GM21447 (cell line): ENCODE measurements around the gene ERG.

Experiments used
- ATAC-seq: cut with Tn5 transposase; IDR thresholded peaks from one replicate; pipeline ENCODE4 v1.9.1; 2021; ENCODE audit not compliant: unreplicated experiment

The ERG gene

DNA sequence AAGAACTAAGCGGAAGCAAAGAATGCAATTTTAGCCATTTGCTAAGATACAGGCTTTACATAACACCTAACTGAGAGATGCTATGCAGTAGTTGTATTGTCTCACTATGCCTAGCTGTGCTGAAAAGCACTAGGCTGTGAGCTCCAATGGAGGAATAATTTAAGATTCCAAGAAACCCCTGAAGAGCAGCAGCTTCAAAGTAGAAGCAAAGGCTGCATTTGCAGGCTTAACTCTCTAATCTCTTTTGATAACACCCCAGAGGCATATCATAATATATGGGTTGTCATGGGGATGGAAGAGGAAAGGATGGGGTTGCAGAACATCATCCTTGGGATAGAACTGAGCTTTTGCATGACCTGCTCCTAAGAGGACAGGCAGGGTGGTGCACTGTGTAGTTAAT is 102.0 kb downstream of the ERG start:
- ATAC-seq: no peak

DNA sequence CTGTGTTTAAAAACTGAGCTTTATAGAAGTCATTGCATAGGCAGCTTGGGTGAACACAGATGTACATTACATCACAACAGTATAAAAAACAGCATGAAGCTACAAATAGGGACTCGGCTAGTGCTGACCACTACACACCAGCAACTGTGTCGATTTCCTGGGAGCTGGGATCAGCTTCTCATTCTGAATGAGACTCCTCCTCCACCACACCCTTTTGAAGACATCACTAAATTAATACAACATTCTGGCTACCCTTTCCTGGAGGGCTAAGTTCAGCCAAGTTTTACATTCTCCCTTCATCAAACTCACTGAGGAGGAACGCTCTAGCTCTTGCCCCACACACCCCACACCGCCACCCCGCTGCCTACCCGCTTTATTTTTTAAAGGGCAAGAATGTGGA is 102.7 kb downstream of the ERG start:
- no peak for ATAC-seq

DNA sequence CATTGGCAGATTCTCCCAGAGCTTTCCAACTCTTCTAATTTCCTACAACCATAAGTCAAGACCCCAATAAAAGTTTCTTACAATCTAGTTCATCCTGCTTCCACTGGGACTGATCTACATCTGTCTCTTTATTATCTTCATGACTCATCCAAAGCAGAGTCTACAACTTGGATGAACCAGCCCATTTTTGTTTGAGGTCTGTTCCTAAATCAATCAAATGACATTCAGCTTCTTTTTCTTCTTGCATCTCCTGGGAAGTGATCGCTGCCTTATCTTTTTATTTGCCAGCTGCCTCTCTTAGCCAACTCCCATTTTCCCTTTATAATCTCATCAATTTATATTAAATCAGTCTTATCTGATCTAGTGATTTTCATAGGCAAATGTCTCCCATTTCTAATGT is 105.6 kb downstream of the ERG start:
- ATAC-seq: no peak

DNA sequence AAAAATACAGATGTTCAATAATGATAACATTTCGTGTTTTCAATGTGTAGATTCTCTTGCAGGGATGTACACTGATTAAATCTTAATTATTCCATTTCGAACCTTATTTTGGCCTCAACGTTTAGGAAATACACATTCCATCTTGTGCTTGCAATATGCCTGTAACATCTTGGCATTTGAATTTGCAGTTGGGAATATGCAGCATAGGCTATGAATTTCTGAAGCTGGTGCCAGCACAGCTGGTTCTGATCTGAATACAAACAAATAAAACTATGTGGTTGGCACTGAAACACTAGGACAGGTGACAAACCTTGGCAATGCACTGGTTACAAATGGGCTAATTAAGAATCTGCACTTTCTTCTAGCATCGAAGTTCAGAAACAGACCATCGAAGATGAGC is 108.4 kb downstream of the ERG start:
- ATAC-seq: no peak

DNA sequence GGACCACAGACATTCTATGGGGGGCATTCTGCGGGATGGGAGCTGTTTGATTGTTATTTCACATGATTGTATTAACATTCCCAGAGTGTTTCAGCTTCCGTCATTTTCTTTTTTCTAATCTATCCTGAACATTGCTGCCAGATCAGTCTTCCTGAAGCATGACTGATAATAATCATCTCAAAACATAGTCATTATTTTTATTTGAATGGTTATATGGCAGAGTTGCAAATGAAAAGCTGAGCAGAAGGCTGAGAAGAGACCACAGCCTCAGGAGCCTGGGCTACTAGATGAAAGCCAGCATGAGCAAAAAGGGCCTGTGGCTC is 109.0 kb downstream of the ERG start:
- no peak for ATAC-seq

DNA sequence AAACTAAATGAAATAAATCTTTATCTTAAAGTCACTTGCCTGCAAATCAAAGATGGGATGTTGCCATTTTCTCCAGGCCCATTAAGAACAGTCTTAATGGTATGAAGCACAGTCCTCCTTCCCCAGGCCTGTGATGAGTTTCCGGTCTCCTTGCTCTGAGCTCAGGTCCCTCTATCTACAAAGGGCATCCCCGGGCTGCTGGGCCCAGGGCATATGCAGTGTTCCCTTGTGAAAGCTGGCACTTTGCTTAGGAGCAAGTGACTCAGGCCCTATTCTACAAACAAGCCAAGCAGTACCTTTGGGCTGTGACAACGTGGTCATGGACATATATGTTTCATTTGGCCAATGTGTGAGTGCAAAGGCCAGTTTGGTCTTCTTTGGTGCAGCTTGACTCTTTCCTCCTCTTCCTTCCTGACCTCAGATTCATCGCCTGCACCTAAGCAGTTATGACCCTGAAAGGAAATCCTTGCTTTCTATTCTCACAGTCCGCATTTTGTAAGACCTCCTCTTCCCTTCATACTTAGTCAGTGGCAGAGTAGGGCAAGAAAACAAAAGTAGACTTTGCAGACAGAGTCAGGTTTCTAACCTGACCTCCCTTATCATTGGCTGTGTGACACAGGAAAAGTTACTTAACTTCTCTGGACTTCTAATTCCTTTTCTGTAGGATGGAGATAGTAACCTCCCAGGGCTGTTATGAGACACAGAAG is 109.5 kb downstream of the ERG start:
- no peak for ATAC-seq

DNA sequence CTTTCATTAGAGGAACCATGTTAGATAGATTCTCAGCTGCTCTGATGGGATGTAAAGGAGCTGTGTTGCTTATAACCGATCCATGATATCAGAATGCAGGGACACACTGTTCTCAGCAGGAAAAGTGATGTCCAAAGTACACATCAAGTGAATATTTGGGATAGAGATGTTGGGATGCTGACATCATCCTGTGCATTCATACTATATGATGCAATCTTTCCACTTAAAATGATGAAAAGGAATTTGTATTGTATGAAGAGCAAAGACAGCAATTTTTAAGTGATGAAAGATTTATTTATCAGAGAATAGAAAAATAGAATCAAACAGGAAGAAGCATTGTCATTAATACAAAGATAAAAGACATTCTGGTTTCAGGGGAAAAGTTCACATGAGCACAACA is 110.1 kb downstream of the ERG start:
- ATAC-seq: no peak

DNA sequence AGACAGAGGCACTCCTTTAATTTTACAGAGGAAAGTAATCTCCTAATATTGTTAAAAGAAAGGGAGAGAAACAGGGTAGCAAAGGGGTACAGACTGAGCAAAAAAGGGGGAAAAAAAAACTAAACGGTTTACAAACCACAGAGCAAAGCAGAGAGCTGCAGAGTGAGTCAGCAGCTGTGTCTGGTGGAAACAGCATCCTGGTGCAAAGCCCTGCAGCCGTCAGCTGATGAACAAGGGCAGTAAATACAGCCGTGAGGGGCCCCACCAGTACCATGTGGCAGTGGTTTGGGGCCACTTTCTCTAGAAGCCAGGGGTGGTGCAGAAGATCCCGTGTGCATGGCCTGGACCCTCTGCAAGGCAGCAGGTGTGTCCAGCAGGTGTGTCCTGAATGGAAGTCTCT is 111.3 kb downstream of the ERG start:
- no peak for ATAC-seq

DNA sequence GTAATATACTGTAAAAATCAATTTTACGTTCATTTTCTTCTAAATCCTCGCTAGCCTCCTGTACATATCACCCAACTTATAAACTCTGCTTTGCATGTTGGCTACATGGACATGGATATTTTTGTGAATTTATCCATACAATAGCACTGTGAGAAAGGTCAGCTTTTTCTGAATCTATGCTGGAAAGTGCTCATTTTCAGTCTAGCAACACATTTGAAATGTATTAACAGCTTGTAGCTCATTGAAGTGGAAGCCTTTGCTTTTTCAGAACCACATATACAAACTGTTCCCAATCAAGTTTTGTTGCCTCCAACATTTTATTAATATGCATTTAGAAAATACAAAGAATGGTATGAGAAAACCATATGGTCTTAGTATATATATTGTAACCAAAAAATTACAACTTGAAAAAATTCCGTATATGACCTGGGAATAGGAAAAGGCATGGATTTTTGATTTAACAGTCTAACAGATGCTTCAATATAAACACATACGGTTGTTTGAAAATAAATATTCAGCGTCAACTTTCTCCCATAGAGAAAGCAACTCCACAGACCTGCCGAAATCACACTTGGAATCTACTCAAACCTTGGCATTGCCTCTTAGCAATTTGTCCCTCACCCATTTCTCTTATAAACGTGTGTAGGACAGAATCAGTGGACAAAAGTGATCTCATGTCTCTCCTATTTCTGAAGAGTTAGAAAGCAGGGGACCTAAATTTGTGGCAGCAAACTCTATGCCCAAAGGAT is 112.7 kb downstream of the ERG start:
- no peak for ATAC-seq

DNA sequence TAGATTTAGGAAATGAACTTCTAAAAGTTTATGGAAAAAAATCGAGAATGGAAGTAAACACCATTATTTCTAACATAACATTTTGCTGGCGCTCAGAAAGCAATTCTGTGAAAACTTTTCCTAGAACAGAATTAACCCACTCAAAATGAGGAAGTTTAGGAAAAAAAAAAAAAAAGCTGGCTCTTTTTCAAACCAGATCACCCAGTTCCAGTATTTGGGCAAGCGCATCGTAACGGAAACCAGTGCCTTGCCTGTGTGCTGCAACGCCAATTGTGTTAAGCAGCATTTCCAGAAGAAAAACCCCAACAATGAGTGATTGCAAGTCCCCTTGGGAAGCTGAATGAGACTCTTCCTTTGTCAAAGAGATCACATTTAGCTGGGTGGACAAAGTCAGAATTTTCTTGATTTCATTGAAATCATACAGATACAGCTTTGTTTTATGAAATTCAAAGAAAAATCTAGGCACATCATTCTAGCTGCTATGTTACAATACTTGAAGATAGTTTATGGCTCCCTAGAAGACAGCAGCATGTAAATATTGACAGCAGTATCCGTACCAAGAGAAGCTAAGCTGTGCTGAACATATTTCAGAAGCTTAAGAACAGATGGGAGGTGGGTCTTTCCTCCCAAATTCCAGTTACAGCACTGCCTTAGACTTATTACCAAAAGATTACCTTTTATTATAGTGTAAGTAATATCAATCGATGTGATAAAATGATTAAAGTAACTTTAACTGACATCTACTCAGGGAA is 113.4 kb downstream of the ERG start:
- no peak for ATAC-seq

DNA sequence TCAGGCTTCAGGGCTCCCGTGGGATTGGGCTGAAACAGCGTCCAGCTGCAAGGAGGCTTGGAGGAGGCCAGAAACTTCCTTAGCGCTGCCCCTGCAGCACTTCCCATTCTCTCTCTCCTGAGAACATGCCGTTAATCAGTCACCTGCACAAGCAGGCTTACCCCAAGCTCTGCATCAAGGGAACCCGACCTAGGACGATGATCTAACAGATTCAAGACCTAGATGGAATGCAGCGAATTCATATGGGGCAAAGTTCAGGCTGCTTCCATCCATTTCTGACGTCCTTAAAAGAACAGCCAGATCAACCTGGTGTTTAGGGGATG is 114.1 kb downstream of the ERG start:
- ATAC-seq: no peak

DNA sequence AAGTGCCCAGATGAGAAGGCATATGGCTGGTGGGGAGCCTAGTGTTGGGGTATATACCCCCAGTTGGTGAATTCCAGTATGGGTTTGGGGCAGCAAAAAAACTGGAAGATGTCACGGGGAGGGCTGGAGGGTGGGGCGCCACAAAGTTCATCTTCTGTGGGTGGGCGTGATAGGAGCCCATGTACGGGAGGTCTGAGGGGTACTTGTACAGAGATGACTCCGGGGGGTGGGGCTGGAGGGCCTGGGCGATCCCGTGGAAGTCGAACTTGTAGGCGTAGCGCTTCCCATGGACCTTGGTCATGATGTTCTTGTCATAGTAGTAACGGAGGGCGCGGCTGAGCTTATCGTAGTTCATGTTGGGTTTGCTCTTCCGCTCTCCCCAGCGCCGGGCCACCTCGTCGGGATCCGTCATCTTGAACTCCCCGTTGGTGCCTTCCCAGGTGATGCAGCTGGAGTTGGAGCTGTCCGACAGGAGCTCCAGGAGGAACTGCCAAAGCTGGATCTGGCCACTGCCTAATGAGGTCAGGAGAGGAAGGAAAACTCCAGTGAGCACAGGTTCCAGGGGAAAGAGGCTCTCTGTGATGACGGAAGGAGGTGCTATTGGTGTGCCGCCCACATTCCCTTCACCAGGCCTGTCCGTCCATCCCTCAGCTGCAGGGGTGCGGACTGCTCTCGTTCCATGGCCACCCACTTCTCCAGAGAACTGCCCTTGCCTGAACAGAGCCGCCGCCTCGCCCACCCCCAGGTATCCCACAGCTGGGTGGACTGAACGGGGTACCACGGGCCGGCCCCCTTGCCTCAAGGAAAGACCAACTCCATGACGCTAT is 114.7 kb downstream of the ERG start:
- ATAC-seq: no peak

DNA sequence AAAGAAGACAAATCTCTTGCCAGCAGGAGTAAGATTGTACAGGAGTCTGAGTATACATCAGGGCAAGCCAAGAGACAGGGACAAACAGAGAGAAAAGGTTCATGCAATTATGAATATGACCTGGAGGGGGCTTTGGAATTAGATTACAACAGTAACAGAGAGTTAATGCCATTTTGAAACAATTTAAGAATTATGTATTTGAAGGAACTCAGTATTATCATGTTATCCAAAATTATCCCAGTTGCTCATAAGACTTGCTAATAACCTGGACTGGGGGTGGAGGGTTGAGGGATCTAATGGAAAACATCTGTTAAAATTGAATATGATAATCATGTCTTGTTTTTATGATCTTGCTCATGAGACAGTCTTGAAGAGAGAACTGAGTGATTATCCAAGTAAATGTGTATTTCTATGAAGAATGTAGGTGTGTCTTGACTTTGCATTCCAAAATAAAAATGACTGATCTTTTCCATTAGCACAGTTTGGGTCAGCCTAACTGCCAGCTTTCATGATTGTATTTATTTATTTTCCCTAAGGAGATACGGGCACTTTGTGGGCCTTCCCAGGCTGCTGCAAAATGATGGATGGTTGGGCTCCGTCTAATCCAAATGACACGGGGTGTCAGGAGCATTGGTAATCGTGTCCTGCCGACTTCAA is 117.7 kb downstream of the ERG start:
- no peak for ATAC-seq

DNA sequence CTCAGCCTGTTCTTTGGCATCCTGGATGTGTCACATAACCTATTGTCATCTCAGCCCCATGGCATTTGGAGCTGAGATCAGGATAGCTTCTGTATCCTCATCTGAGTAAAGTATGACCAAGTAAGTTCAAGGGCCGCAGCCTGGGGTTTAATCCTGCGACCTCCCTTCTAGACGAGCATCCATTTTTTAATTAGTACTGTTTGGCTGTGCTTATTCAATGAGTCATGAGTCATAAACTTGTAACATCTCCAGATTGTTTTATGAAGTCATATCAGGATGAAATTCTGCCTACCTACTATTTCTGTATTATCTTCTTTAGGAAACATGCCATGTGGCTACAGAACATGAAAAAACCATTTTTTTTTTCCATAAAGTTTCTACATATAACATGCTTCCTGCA is 119.1 kb downstream of the ERG start:
- ATAC-seq: no peak

DNA sequence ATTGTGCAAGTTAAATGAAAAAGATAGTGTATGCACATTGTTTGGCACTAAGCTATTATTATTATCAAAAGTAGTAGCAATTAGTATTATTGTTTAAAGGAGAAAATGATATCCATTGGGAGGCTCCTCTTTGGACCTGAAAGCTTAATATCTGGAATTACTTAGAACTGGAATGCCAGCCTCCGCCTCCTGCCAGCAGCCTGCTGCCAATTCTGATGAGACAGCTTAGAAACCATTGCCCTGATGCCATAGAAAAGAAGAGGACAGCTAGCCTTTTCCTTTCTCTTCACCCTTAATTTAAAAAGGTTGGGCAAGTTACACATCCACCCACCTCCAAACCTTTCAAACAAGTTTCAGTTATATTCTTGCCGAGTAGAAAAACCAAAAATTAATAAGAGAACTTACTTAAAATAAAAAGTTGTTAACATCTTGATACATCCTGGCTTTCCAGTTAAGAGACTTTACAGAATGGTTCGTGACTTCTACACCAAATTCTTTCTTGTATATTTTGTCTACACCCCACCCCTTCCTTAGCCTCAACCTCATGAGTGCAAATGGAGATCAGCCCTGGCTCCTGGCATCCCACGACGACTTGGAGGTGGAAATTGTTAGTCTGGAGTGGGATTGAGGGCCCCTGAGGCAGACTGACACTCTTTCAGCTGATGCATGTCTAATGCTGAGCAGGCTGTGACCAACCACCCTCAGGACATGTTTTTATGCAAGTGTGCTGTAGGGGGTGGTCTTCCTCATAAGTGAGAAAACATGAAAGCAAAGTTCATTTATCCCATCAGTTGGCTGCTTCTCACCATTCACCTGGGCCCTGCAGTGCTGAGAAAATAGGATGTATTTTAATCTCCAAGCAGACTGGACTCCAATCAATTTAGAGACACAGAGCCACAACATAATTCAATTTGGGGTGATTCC is 120.8 kb downstream of the ERG start:
- no peak for ATAC-seq

DNA sequence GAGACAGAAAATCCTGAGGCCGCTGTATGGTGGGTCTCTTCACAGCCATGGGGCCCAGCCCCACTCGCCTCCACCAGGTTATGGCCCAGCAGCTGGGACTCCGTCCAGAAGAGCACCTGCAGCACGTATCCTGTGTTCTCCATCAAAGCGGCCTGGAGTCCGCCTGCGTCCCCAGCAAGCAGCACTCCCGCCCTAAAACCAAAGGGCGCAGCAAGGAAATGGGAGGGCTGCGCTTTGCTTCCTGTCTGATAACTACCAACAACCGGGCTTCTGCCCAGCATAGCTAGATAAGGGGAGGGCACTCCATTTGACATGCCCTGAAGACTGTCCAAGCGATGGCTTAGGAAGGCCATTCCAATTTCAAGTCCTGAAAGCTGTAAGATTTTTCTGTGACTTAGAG is 121.6 kb downstream of the ERG start:
- ATAC-seq: no peak

DNA sequence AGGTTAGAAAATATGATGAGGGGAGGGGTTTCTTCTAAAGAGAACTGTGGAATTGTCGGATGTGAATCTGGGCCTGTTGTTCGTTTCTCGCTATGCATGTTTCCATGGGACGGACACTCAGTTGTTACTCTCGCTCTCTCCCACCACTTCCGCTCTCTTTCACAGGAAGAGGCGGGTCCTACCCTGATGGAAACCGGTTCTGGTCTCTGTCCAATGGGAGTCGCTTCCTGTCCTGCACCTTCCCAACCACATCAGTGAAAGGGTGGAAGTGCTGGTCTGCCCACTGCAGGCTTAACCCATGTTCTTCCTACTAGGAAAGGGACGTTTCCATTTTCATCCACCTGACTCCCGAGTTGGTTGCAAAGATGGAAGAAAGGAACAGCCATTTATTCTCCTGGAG is 122.0 kb downstream of the ERG start:
- ATAC-seq: no peak

DNA sequence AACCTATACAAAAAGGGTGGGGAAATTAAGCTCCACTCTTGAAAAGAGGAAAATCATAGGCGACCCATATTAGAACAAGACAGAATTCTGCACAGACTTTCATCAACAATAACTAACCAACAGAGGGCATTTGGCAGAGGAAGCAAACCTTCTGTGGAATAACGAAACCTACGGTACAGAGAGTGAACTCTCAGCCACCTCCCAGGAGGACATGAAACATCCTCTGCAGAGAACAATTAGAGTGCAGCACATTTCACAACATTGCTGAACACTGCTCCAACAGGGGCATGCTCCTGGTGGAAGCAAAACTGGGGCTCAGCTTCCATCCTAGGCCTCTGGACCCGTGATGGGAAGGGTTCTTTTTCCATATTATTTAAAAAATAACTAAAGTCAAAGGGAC is 130.6 kb downstream of the ERG start:
- ATAC-seq: no peak

DNA sequence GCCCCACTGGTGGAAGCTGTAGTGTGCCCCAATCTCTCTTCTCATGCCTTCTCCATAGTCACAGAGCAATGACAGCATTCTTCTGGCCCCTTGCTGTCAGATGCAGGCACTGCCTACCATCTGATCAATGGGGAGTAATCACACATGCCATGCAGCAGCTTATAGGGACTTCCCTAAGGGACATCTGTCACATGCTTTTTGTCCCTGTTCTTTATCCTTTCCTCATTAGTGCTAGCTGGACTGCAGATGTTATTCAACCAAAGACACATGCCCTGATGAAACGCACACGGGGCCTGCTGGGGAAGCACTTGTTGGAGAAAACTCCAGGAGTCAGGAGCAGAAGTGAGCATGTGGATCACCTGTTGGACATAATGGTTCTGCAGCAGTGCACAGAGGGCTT is 132.8 kb downstream of the ERG start:
- no peak for ATAC-seq

DNA sequence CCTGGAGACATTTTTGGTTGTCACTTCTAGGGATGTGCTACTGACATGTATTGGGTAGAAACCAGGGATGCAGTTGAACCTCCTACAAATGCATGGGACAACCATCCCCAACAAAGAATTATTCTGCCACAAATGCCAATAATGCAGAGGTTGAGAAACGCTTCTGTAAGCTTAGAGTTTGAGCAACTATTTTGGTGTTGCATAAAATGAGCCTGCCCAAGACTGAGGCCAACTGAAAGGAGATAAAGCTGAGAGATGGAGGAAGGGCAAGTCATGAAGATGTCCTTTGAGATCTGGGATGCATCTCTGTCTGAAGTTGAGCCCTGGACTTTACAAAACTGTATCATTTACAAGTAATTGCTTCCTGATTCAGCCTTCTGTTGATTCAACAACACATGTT is 134.6 kb downstream of the ERG start:
- ATAC-seq: no peak
